Stomach (tissue), 4 donors: Measurements from ENCODE around the gene NUAK1.

Experiments
- CTCF ChIP-seq, 7 experiments: fragments of 450-650 bp in 4 of 7; fragments of 200-600 bp in 3 of 7; sonication (generic) in 3 of 7; IDR thresholded peaks; one replicate each; pipeline ENCODE4 v1.5.1; 2016 to 2019; ENCODE audit warnings: antibody characterized with exemption in 7 of 7, control low read depth in 2 of 7, mild to moderate bottlenecking in 1 of 7
- EP300 ChIP-seq: sonication (generic); formaldehyde crosslinking; IDR thresholded peaks from one replicate; pipeline ENCODE4 v1.6.1; 2017; ENCODE audit warnings: antibody characterized with exemption
- POLR2A ChIP-seq, 4 donors: fragments of 450-650 bp; IDR thresholded peaks; one replicate each; pipeline ENCODE4 v1.6.1; 2016; ENCODE audit warnings: antibody characterized with exemption in 4 of 4, control low read depth in 2 of 4, mild to moderate bottlenecking in 1 of 4, moderate library complexity in 1 of 4

DNA sequence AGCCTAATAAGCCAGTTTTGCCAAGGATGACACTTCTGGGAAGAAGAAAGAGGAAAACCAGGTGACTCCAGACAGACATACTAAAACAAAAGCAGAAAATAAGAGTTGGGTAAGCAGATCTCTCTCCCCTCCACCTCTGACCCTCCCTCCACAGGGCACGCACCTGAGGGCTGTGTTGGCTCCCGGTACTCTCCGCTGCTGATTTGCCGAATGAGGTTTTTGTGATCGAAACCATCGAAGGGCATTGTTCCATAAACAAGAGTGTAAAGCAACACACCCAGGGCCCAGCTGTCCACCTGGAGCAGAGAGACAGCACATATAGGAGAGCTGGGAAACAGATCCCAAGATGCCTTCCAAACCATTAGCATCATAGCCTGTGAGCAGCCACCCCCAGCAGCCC, 68.1 kb downstream of the NUAK1 start:
- TF ChIP-seq CTCF (IDR thresholded peaks at IDR 0.05) (no peak), EP300 (no peak), POLR2A (IDR thresholded peaks at IDR 0.05) (no peak)
